AG09319 (cell line): ENCODE data around the gene FHIT.

ENCODE experiments used
- DNase-seq: peaks from one replicate; pipeline ENCODE4 v3.0.0-alpha.2; 2010; ENCODE audit warnings: low read depth; ENCODE audit errors: extremely low read depth
- TF ChIP-seq, protein P1 (sequence below): IDR thresholded peaks from 2 replicates; pipeline ENCODE4 v1.5.1; 2011; ENCODE audit warnings: low read depth, mild to moderate bottlenecking, inconsistent platforms, low read length, moderate library complexity

Gene FHIT

DNA sequence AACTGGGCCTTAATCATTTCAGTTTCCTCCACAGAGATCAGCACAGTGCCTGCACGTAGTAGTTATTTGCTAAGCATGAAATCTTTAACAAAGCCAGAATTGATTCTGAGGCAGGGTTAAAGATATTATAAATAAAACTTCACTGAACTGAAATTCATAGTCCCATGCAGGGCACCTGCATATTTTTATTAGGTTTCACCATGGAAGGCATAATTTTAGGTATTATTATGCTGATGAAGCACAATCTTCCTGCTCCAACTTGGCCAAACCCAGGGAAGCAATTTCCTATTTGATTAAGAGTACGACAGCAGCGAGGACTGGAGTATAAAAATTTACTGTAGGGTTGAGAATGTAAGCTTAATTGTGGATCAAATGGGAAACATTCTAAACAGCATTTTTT, 1131.0 kb downstream of the FHIT start:
- TF ChIP-seq, protein P1, sequence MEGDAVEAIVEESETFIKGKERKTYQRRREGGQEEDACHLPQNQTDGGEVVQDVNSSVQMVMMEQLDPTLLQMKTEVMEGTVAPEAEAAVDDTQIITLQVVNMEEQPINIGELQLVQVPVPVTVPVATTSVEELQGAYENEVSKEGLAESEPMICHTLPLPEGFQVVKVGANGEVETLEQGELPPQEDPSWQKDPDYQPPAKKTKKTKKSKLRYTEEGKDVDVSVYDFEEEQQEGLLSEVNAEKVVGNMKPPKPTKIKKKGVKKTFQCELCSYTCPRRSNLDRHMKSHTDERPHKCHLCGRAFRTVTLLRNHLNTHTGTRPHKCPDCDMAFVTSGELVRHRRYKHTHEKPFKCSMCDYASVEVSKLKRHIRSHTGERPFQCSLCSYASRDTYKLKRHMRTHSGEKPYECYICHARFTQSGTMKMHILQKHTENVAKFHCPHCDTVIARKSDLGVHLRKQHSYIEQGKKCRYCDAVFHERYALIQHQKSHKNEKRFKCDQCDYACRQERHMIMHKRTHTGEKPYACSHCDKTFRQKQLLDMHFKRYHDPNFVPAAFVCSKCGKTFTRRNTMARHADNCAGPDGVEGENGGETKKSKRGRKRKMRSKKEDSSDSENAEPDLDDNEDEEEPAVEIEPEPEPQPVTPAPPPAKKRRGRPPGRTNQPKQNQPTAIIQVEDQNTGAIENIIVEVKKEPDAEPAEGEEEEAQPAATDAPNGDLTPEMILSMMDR: no peak
- DNase-seq: no peak

DNA sequence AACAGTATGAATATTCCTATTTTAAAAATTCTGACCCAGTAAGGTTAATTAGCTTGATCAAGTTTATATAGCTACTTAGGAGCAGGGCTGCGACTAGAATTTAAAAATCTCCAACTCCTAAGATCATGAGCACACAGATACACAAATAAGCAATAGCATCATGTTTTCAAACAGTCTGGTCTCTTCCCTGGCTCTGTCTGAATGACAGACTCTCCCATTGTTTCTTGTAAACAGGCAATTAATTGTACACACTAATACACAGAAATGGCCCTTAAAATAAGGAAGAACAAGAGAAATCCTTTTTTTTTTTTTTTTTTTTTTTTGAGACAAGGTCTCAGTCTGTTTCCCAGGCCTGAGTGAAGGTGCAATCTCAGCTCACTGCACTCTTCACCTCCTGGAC, 1137.1 kb downstream of the FHIT start:
- TF ChIP-seq, protein P1: no peak
- no peak for DNase-seq

- TF ChIP-seq, protein P1: no peak
- no peak for DNase-seq
Observed at GRCh38 chr3:60107275-60107674, 1144.0 kb downstream of the FHIT start.

GRCh38 chr3:60102154-60102553, 1149.1 kb downstream of the FHIT start:
- TF ChIP-seq, protein P1: no peak
- no peak for DNase-seq

GRCh38 chr3:60101621-60102020, 1149.6 kb downstream of the FHIT start:
- TF ChIP-seq, protein P1: no peak
- DNase-seq: no peak

- TF ChIP-seq, protein P1: no peak
- no peak for DNase-seq
Observed at GRCh38 chr3:60096403-60096802, 1154.8 kb downstream of the FHIT start.

DNA sequence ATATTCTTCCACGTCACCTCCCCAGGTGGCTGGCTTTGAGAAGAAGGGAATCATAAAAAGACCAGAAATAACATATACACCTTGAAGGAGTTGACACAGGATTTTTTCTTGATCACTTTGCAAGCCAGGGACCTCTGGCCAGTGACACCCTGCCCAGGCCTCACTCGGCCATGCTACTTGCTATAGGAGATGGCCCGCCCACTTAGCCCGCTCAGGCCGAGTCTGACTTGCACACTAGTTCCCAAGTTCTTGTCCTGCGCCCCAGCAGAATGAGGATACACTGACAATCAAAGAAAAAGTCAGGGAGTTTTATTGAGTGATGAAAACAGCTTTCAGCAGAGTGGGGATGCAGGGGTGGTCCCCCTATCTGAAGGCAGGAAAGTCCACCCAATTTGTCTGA, 1155.3 kb downstream of the FHIT start:
- TF ChIP-seq, protein P1: no peak
- DNase-seq: no peak
